Panc1 (cell line): ENCODE results near the gene PACRGL. TPM values are rescaled to one million over a fixed set of nuclear protein-coding genes. Genes with fewer than 3 reads are reported as not detected.

Source experiments
- ATAC-seq: fragments of 200-7000 bp; cut with Tn5 transposase; 2 replicates; pipeline ENCODE4 v1.9.1; 2020; ENCODE audit warnings: mild to moderate bottlenecking, moderate library complexity
- BruUV-seq: library from RNA; stranded (reverse); fragments of 400-500 nt; replicated peaks from 2 replicates; lab custom pipeline; 2021; lab: Mats Ljungman, UMichigan
- CTCF ChIA-PET: fragments of 300-600 bp; sonication (Branson Sonifier 250); formaldehyde crosslinking; loops from one replicate; lab custom pipeline; 2022; ENCODE audit warnings: antibody characterized with exemption; lab: Charles Lee
- POLR2A ChIA-PET: fragments of 300-600 bp; sonication (Branson Sonifier 250); formaldehyde crosslinking; loops from one replicate; lab custom pipeline; 2022; ENCODE audit warnings: antibody characterized with exemption; lab: Charles Lee
- DNase-seq: peaks from one replicate; pipeline ENCODE4 v3.0.0-alpha.2; 2010; ENCODE audit warnings: low read depth, low spot score
- H3K27ac ChIP-seq: 2 replicates; pipeline ENCODE4 v1.5.1; 2011; ENCODE audit warnings: mild to moderate bottlenecking, low read length, inconsistent platforms
- H3K27me3 ChIP-seq: fragments of 200-500 bp; sonication (Bioruptor generic); 2 replicates; pipeline ENCODE4 v1.6.0; 2014; ENCODE audit warnings: low read length, inconsistent platforms; ENCODE audit not compliant: control insufficient read depth, insufficient read depth
- H3K36me3 ChIP-seq: fragments of 200-500 bp; sonication (Bioruptor generic); 2 replicates; pipeline ENCODE4 v1.5.1; 2014; ENCODE audit warnings: inconsistent platforms, mild to moderate bottlenecking, low read length, moderate library complexity; ENCODE audit not compliant: control insufficient read depth, insufficient read depth
- H3K4me1 ChIP-seq: 2 replicates; pipeline ENCODE4 v1.5.1; 2011; ENCODE audit warnings: inconsistent platforms, mild to moderate bottlenecking, low read length, moderate library complexity; ENCODE audit not compliant: control insufficient read depth, insufficient read depth
- H3K4me3 ChIP-seq, 2 experiments: 2 replicates each; pipeline ENCODE4 v1.5.1; 2011 to 2012; ENCODE audit warnings: low read depth in 2 of 2, low read length in 2 of 2, mild to moderate bottlenecking in 2 of 2, inconsistent platforms in 1 of 2, moderate library complexity in 1 of 2
- H3K9me3 ChIP-seq: fragments of 200-500 bp; sonication (Bioruptor generic); 2 replicates; pipeline ENCODE4 v1.5.1; 2014; ENCODE audit warnings: low read depth, mild to moderate bottlenecking, inconsistent platforms, low read length, moderate library complexity; ENCODE audit not compliant: control insufficient read depth, insufficient read depth
- CTCF ChIP-seq: fragments of 450-650 bp; IDR thresholded peaks from 2 replicates; pipeline ENCODE4 v1.5.1; 2017; ENCODE audit warnings: mild to moderate bottlenecking
- POLR2AphosphoS5 ChIP-seq: IDR thresholded peaks from 2 replicates; pipeline ENCODE4 v1.6.1; 2012; ENCODE audit warnings: mild to moderate bottlenecking, low read depth, low read length, moderate library complexity
- REST ChIP-seq, 2 experiments: IDR thresholded peaks; 2 replicates each; pipeline ENCODE4 v1.6.1; 2011 to 2012; ENCODE audit warnings: low read depth in 2 of 2, control low read depth in 1 of 2, low read length in 1 of 2, mild to moderate bottlenecking in 1 of 2, moderate library complexity in 1 of 2; ENCODE audit not compliant: insufficient read depth in 1 of 2
- SIN3A ChIP-seq: IDR thresholded peaks from 2 replicates; pipeline ENCODE4 v1.6.1; 2012; ENCODE audit warnings: low read depth, mild to moderate bottlenecking, low read length, moderate library complexity, borderline replicate concordance; ENCODE audit not compliant: insufficient read depth
- TCF7L2 ChIP-seq: IDR thresholded peaks from 2 replicates; pipeline ENCODE4 v1.6.1; 2011; ENCODE audit warnings: mild to moderate bottlenecking, low read depth, low read length, inconsistent platforms
- in situ Hi-C: cut with HindIII; loops from 2 replicates; pipeline ENCODE4 v1.10.0; 2016; ENCODE audit warnings: low sequenced_read_pairs, low pct_unique_long_range_greater_than_20kb
- intact Hi-C: fragments of 100-400 bp; cut with micrococcal nuclease; formaldehyde crosslinking; loops from one replicate; pipeline ENCODE4 v1.10.0; 2022; ENCODE audit not compliant: unreplicated experiment
- total RNA-seq: library from RNA; stranded (reverse); gene quantifications from one replicate; pipeline ENCODE4 v1.2.1, GENCODE V29; 2021; ENCODE audit not compliant: unreplicated experiment

PACRGL gene
- total RNA-seq, 1 experiment from 2014 or later, result 10.4 TPM

- no peak overlapping the region for H3K27ac ChIP-seq
- no peaks in the 10 kb centered on the region for H3K27me3 ChIP-seq
- no peak overlapping the region for H3K4me3 ChIP-seq
- TF ChIP-seq SIN3A, result no peak
- no peak for TF ChIP-seq TCF7L2
- no peak for TF ChIP-seq CTCF
- no peak for TF ChIP-seq POLR2AphosphoS5
- ATAC-seq (no peak), DNase-seq (no peak)
- CTCF ChIA-PET, result no interaction called here
- in situ Hi-C loops (no loop called here), intact Hi-C loops (no loop called here)
- POLR2A ChIA-PET, result no interaction called here
- BruUV-seq, result no TSS peak
- no peaks in the 10 kb centered on the region for H3K9me3 ChIP-seq
- no peaks in the 10 kb centered on the region for H3K36me3 ChIP-seq
- no peaks in the 10 kb centered on the region for H3K4me1 ChIP-seq
These were observed 34.0 kb upstream of the PACRGL start for GRCh38 chr4:20666012-20666860.

- H3K36me3 ChIP-seq, result no peaks in the 10 kb centered on the region
- no peak for TF ChIP-seq POLR2AphosphoS5
- TF ChIP-seq REST (IDR thresholded peaks at IDR 0.05; ENCODE audit: insufficient read depth in 1 of 2, low read depth in 2 of 2, low read length in 1 of 2), result no peak
- no peak for TF ChIP-seq CTCF
- no peak for TF ChIP-seq TCF7L2
- TF ChIP-seq SIN3A, result no peak
- intact Hi-C loops (no loop called here), in situ Hi-C loops (no loop called here)
- H3K9me3 ChIP-seq, result no peaks in the 10 kb centered on the region
- DNase-seq (no peak), ATAC-seq (no peak)
- ChIA-PET POLR2A (no interaction called here), CTCF (no interaction called here)
- no peak overlapping the region for H3K27ac ChIP-seq
- no peaks in the 10 kb centered on the region for H3K4me1 ChIP-seq
- BruUV-seq, result no TSS peak
- no peak overlapping the region for H3K4me3 ChIP-seq
- no peaks in the 10 kb centered on the region for H3K27me3 ChIP-seq
These were observed 28.0 kb upstream of the PACRGL start for GRCh38 chr4:20672262-20672661.
